RWPE1 (cell line): ENCODE data around the gene PPM1D.
"Not testable (repeated sequence)": the region's sequence is repeated elsewhere in the genome, so short reads cannot be mapped to it uniquely, and the experiment has no call there.

ENCODE experiments used
- CTCF ChIA-PET: fragments of 350-600 bp; sonication (Branson Sonifier 250); formaldehyde crosslinking; extraction: SDS; loops from one replicate; lab custom pipeline; 2021; lab: Yijun Ruan, JAX
- POLR2A ChIA-PET: fragments of 400-600 bp; formaldehyde crosslinking; extraction: SDS; loops from one replicate; lab custom pipeline; 2020; ENCODE audit warnings: antibody characterized with exemption; ENCODE audit not compliant: low non-redundant PET; lab: Yijun Ruan, JAX
- DNase-seq: peaks from one replicate; pipeline ENCODE4 v3.0.0; 2012; ENCODE audit warnings: low spot score
- H3K27ac ChIP-seq: fragments of 450-650 bp; 2 replicates; pipeline ENCODE4 v1.5.1; 2017
- CTCF ChIP-seq: fragments of 450-650 bp; conservative IDR thresholded peaks from 2 replicates; pipeline ENCODE4 v1.5.1; 2017; ENCODE audit warnings: low read depth, mild to moderate bottlenecking

PPM1D gene

DNA sequence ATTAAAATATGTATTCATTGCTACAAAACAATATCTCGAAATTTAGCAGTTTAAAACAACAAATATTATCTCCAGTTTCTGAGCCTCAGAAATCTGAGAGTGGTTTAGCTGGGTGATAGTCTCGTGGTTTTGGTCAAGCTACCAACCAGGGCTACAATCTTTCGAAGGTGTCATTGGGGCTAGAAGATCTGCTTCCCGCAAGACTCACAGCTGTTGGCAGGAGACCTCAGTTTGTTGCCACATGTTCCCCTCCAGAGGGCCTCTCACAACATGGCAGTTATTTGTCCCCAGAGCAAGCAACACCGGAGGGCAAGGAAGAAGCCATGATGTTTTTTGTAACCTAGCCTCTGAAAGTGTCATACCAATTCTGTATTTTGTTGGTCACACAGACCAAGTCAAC is 65.6 kb downstream of the PPM1D start:
- ChIA-PET POLR2A (no interaction called here), CTCF (no interaction called here)
- H3K27ac ChIP-seq: no peak overlapping the region
- no peak for DNase-seq
- no peak for TF ChIP-seq CTCF

DNA sequence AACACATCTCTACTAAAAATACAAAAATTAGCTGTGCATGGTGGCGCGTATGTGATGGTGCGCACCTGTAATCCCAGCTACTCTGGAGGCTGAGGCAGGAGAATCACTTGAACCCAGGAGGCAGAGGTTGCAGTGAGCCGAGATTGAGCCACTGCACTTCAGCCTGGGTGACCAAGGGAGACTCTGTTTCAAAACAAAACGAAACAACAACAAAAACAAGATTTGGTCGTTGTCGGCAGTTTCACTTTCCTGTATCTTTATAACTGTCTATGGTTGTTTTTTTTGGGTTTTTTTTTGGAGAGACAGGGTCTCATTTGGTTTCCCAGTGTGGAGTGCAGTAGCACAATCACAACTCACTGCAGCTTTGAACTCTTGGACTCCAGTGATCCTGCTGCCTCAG is 68.7 kb downstream of the PPM1D start:
- ChIA-PET POLR2A (interaction anchor here (0.6 kb wide), 1 partner anchor 28 kb away, joined by 3 read pairs; no protein-coding TSS in a partner anchor), CTCF (interaction anchor here (0.6 kb wide), 1 partner anchor 1470 kb away, joined by 4 read pairs; no protein-coding TSS in a partner anchor)
- H3K27ac ChIP-seq, DNase-seq: not testable (repeated sequence)

DNA sequence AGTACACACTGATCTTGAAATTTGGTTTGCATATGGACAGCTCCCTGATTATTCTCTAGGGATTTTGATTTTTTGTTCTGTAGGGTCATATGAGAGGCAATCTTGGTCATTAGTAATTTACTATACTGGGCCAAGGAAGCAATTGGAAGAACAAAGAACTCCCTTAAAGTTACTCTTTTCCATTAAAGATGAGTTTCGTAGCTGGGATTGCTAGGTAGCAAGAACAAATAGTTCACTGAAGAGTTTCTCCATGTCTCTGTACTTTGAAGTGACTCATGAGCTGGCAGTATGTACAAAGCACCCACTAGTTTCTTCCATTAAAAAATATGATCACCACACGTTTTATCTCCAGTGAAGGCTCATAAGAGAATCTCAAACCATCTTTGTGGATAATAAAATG is 71.5 kb downstream of the PPM1D start:
- no peak for DNase-seq
- H3K27ac ChIP-seq: no peak overlapping the region
- CTCF ChIA-PET: interaction anchor here (0.6 kb wide), 2 partner anchors 201 to 427 kb away, joined by 3 to 6 read pairs; no protein-coding TSS in a partner anchor
- TF ChIP-seq CTCF: no peak
- POLR2A ChIA-PET: no interaction called here

GRCh38 chr17:60674637-60675036 is 74.6 kb downstream of the PPM1D start:
- CTCF ChIA-PET, H3K27ac ChIP-seq, DNase-seq, POLR2A ChIA-PET: not testable (repeated sequence)

DNA sequence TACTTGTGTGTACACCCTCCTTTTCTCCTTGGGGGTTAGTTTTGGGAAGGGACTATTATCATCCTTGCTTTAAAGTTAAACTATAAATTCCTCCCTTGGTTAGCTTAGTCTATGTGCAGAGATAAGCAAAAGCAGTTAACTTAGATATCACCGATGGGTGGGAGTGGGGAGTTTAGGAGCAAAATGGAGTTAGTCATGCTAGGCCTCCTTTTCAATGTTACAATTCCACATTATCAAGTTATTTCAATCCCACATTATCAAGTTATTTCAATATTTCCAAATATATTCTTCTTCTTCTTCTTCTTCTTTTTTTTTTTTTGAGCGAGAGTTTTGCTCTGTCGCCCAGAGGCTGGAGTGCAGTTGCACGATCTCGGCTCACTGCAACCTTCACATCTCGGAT is 76.0 kb downstream of the PPM1D start:
- no peak overlapping the region for H3K27ac ChIP-seq
- no peak for TF ChIP-seq CTCF
- ChIA-PET POLR2A (no interaction called here), CTCF (no interaction called here)
- DNase-seq: no peak

DNA sequence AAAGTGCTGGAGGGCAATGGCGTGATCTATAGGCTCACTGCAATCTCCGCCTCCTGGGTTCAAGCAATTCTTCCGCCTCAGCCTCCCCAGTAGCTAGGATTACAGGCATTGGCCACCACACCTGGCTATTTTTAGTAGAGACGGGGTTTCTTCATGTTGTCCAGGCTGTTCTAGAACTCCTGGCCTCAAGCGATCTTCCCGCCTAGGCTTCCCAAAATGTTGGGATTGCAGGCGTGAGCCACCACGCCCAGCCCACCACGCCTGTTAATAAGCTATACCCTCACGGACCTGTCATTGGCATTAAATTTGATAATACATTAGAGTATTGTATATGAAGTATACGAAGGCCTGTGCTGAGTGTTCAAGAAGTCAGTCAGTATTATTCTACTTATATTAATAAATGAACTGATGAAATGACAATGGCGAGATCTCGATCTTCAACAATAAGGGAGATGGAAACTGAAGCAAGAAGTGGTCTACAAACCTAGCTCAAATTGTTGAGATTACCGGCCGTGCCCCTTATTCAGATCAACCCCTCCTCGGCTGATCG is 76.8 kb downstream of the PPM1D start:
- DNase-seq: no peak
- POLR2A ChIA-PET: interaction anchor here (0.6 kb wide), 1 partner anchor 215 kb away, joined by 3 read pairs; no protein-coding TSS in a partner anchor
- CTCF ChIA-PET: no interaction called here
- H3K27ac ChIP-seq: peak overlapping the region; percentile 77
- no peak for TF ChIP-seq CTCF

- TF ChIP-seq CTCF: no peak
- peak within 1 kb of the TSS; percentile 77 for H3K27ac ChIP-seq
- CTCF ChIA-PET: interaction anchor here (0.7 kb wide), 1 partner anchor 611 kb away, joined by 3 read pairs; no protein-coding TSS in a partner anchor
- POLR2A ChIA-PET: interaction anchor here (0.5 to 0.6 kb wide), 3 partner anchors 28 to 285 kb away, joined by 3 read pairs; no protein-coding TSS in a partner anchor
- DNase-seq: peak; percentile 100
Measured at GRCh38 chr17:60677308-60678117, 77.5 kb downstream of the PPM1D start, which contains the start of gene BCAS3. Gene BCAS3 (plus strand): TSS chr17:60677851.
